Loucy (cell line): Measurements from ENCODE around the gene PHTF1.
A peak's percentile ranks its signal among the peaks of the same experiment; 100 is the strongest.

Experiments used
- H2AFZ ChIP-seq: fragments of 200-600 bp; sonication (generic); 2 replicates; pipeline ENCODE4 v1.6.0; 2016; ENCODE audit warnings: antibody characterized with exemption, mild to moderate bottlenecking, low read length, moderate library complexity
- H3F3A ChIP-seq: fragments of 200-600 bp; 2 replicates; pipeline ENCODE4 v1.6.0; 2016; ENCODE audit warnings: antibody characterized with exemption, low read depth, mild to moderate bottlenecking
- H3K27me3 ChIP-seq: fragments of 200-600 bp; sonication (generic); 2 replicates; pipeline ENCODE4 v1.6.1; 2014; ENCODE audit warnings: low read length, mild to moderate bottlenecking; ENCODE audit not compliant: insufficient read depth, poor library complexity, severe bottlenecking
- H3K36me3 ChIP-seq: fragments of 200-600 bp; sonication (generic); 2 replicates; pipeline ENCODE4 v1.6.1; 2016; ENCODE audit warnings: low read length; ENCODE audit not compliant: insufficient read depth
- H3K4me1 ChIP-seq: fragments of 200-600 bp; sonication (generic); 2 replicates; pipeline ENCODE4 v1.5.1; 2014; ENCODE audit warnings: low read length, mild to moderate bottlenecking; ENCODE audit not compliant: insufficient read depth, poor library complexity, severe bottlenecking
- H3K4me2 ChIP-seq: fragments of 200-600 bp; sonication (generic); 2 replicates; pipeline ENCODE4 v1.6.0; 2014; ENCODE audit warnings: antibody characterized with exemption, low read length, low read depth, mild to moderate bottlenecking; ENCODE audit not compliant: poor library complexity, severe bottlenecking
- H3K4me3 ChIP-seq: fragments of 200-600 bp; sonication (generic); 2 replicates; pipeline ENCODE4 v1.5.1; 2014; ENCODE audit warnings: low read length, mild to moderate bottlenecking, mixed read lengths; ENCODE audit not compliant: poor library complexity, severe bottlenecking
- H3K79me2 ChIP-seq: fragments of 200-600 bp; sonication (generic); 2 replicates; pipeline ENCODE4 v1.6.1; 2014; ENCODE audit warnings: low read length; ENCODE audit not compliant: insufficient read depth
- H3K9ac ChIP-seq: fragments of 200-600 bp; sonication (generic); 2 replicates; pipeline ENCODE4 v1.6.0; 2014; ENCODE audit warnings: mild to moderate bottlenecking, low read depth, low read length, moderate library complexity; ENCODE audit not compliant: poor library complexity, severe bottlenecking
- H3K9me2 ChIP-seq: fragments of 200-600 bp; sonication (generic); replicated peaks from 2 replicates; pipeline ENCODE4 v1.6.1; 2016; ENCODE audit warnings: low read depth, low read length, mixed read lengths
- H3K9me3 ChIP-seq: fragments of 200-600 bp; sonication (generic); 2 replicates; pipeline ENCODE4 v1.6.1; 2014; ENCODE audit warnings: mild to moderate bottlenecking, antibody characterized with exemption, low read length, low read depth; ENCODE audit not compliant: insufficient read depth
- H4K20me1 ChIP-seq: fragments of 200-600 bp; sonication (generic); 2 replicates; pipeline ENCODE4 v1.6.0; 2014; ENCODE audit warnings: antibody characterized with exemption, low read length, mild to moderate bottlenecking; ENCODE audit not compliant: insufficient read depth, poor library complexity, severe bottlenecking
- EZH2phosphoT487 ChIP-seq: fragments of 200-600 bp; IDR thresholded peaks from 2 replicates; pipeline ENCODE4 v1.6.1; 2018; ENCODE audit warnings: antibody characterized with exemption, mild to moderate bottlenecking, moderate library complexity, borderline replicate concordance
- TF ChIP-seq, protein P1 (sequence below): fragments of 200-600 bp; sonication (generic); conservative IDR thresholded peaks from 2 replicates; pipeline ENCODE4 v1.5.1; 2014; ENCODE audit warnings: mild to moderate bottlenecking, antibody characterized with exemption, low read length

Gene PHTF1

DNA sequence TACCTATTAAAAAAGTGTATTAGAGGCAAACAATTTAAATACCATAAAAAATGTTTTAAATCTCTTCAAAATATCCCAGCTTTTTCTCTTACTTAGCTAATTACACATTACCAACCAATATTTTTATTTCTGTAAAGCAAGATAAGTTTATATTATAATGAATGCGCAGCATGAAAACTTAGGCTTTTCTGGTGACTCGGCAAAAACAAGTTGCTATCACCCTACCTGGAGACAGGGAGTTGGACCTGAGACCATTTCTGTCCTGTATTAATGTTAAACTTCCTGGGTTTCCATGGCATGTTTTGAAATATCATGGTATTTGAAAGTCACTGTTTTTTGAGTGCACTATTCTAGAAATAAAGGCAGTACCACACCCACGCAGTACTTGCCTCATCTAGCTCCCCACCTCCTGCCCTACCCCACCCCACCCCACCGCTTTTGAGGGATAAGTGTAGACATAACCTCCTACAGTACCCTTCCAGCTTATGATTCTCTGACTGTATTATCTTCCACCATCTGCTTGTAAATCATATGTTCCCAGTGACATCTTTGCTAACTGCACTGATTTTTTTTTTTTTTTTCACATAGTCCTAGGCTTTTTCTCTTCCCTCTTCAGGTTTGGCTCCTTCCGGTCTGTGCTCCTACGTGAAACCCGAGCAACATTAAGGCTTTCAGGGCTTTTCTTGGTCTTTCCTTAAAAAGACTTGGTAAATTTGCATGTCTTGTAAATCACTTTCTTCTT lies 77.5 kb downstream of the PHTF1 start:
- no peaks in the 10 kb centered on the region for H3F3A ChIP-seq
- no peaks in the 10 kb centered on the region for H3K79me2 ChIP-seq
- no peak overlapping the region for H3K4me2 ChIP-seq
- no peaks in the 10 kb centered on the region for H3K36me3 ChIP-seq
- H3K9me2 ChIP-seq = no peaks in the 10 kb centered on the region
- no peaks in the 10 kb centered on the region for H3K9me3 ChIP-seq
- no peaks in the 10 kb centered on the region for H4K20me1 ChIP-seq
- H3K9ac ChIP-seq = no peak overlapping the region
- H3K27me3 ChIP-seq = no peaks in the 10 kb centered on the region
- no peaks in the 10 kb centered on the region for H3K4me1 ChIP-seq
- no peak for TF ChIP-seq EZH2phosphoT487
- no peak overlapping the region for H2AFZ ChIP-seq
- H3K4me3 ChIP-seq = no peak overlapping the region

DNA sequence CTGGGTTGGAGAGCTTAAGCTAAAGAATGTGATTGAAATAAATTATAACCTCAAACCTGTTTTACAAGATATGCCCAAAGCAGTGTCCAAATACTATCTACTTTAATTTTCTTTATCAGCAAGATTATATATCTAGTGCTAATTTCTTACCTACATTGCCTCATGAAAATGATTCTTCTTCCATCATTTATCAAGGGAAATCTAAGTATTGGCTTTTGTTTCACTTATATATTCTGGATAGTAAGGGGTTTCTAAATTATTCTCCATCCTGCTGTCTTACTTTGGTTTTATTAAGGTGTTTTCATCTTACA lies 81.2 kb downstream of the PHTF1 start:
- H2AFZ ChIP-seq = no peak overlapping the region
- no peaks in the 10 kb centered on the region for H4K20me1 ChIP-seq
- no peak overlapping the region for H3K9ac ChIP-seq
- H3K4me3 ChIP-seq = no peak overlapping the region
- TF ChIP-seq, protein P1, sequence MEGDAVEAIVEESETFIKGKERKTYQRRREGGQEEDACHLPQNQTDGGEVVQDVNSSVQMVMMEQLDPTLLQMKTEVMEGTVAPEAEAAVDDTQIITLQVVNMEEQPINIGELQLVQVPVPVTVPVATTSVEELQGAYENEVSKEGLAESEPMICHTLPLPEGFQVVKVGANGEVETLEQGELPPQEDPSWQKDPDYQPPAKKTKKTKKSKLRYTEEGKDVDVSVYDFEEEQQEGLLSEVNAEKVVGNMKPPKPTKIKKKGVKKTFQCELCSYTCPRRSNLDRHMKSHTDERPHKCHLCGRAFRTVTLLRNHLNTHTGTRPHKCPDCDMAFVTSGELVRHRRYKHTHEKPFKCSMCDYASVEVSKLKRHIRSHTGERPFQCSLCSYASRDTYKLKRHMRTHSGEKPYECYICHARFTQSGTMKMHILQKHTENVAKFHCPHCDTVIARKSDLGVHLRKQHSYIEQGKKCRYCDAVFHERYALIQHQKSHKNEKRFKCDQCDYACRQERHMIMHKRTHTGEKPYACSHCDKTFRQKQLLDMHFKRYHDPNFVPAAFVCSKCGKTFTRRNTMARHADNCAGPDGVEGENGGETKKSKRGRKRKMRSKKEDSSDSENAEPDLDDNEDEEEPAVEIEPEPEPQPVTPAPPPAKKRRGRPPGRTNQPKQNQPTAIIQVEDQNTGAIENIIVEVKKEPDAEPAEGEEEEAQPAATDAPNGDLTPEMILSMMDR = no peak
- TF ChIP-seq EZH2phosphoT487 = no peak
- no peaks in the 10 kb centered on the region for H3F3A ChIP-seq
- no peaks in the 10 kb centered on the region for H3K9me3 ChIP-seq
- H3K79me2 ChIP-seq = no peaks in the 10 kb centered on the region
- H3K4me2 ChIP-seq = no peak overlapping the region
- H3K4me1 ChIP-seq = no peaks in the 10 kb centered on the region
- no peaks in the 10 kb centered on the region for H3K9me2 ChIP-seq
- no peaks in the 10 kb centered on the region; the same call in 1 of the 2 replicates for H3K36me3 ChIP-seq
- H3K27me3 ChIP-seq = no peaks in the 10 kb centered on the region

DNA sequence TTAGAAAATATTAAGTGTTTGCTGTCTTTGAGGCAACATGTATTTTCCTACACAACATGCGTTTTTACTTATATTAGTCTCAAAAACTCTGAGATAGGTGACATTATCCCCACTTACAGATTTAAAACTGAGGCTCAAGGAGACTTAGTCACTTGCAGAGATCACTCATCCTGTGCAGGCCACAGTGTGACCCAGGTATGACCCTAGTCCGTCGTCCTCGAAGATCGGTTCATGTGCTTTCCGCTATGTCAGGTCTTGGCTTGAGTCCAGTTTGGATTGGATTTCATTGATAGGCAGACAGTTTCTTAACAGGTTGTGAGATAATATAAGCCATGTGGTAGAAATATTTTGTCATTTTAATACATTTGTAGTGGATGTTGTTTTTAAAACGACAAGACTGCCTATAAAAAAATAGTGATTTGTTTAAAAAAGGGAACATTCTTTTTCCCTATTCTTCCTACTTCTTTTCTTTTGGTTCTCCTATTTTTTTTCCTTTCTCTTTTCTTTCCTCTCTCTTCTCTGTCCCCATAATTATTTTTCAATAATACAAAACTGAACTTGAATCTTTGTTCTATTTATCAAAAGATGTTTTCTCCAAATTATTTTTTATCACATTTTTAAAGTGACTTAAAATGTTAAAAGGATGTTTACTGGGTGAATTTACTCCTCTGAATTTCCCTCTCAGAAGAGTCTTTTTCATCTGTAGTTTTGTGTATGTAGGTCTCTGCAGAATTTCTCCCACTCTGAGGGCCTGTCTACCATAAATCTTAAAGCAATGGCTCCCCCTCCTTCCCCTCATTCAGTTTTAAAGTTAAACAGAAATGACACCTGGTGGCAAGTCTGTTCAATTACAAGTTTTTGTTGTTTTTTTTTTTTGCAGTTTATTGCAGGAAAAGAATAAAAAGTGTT lies 81.8 kb downstream of the PHTF1 start:
- Histone ChIP-seq H3K4me2 (no peak overlapping the region), H3K27me3 (no peaks in the 10 kb centered on the region), H3K36me3 (no peaks in the 10 kb centered on the region; the same call in 1 of the 2 replicates), H3K79me2 (no peaks in the 10 kb centered on the region), H3K4me1 (no peaks in the 10 kb centered on the region), H3K9ac (no peak overlapping the region), H3F3A (no peaks in the 10 kb centered on the region), H4K20me1 (no peaks in the 10 kb centered on the region), H3K9me2 (no peaks in the 10 kb centered on the region), H3K9me3 (no peaks in the 10 kb centered on the region), H3K4me3 (no peak overlapping the region), H2AFZ (no peak overlapping the region)
- TF ChIP-seq, protein P1 = peak; percentile 81
- no peak for TF ChIP-seq EZH2phosphoT487
